NCI-H2227 (cell line): Measurements from ENCODE around the gene SRGAP2.
"Not testable (repeated sequence)": the region's sequence is repeated elsewhere in the genome, so short reads cannot be mapped to it uniquely, and the experiment has no call there.

Experiments
- DNase-seq: peaks from one replicate; lab custom pipeline; 2025; ENCODE audit not compliant: unreplicated experiment; lab: John Stamatoyannopoulos, UW

SRGAP2 gene

GRCh38 chr1:206246129-206246886 lies 43.0 kb downstream of the SRGAP2 start:
- DNase-seq: not testable (repeated sequence)

GRCh38 chr1:206250953-206251681 lies 47.8 kb downstream of the SRGAP2 start:
- DNase-seq: not testable (repeated sequence)

GRCh38 chr1:206252680-206253335 lies 49.5 kb downstream of the SRGAP2 start:
- not testable (repeated sequence) for DNase-seq
